Measurements from ENCODE around the gene SH3PXD2A.

The SH3PXD2A gene

DNA sequence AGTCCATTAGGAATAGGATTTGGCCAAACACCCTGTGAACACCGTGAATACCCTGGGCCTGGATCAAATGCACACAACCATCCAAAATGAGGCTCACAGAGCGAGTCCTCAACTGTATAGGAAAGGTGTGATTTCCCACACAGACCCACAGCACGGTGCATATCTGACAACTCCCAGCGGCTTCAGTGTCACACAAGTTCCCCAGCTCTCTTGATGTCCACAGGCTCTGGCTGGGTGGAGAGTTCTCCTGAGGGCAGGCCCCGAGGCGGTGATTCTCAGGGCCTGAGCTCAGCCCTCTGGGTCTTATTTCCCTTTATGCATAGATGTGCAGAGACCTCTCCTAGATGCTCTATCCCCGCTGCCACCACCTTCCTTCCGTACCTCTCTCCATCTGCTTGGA lies 64.1 kb downstream of the SH3PXD2A start:
- Histone ChIP-seq H3K4me3 (ENCODE audit: control insufficient read depth in 1 of 7, extremely low read depth in 1 of 7, insufficient read depth in 4 of 7, low read depth in 2 of 7, low read length in 6 of 7) (no peak overlapping the region), H3K4me1 (ENCODE audit: control extremely low read depth in 1 of 4, control insufficient read depth in 4 of 4, insufficient read depth in 4 of 4, low read length in 3 of 4) (peaks cover 0 to 19% (median 6%) of the 10 kb centered on the region in 4 experiments), H3K27me3 (replicated peaks in 2 of 5; ENCODE audit: control insufficient read depth in 4 of 5, insufficient read depth in 5 of 5, low read length in 4 of 5) (no peaks in the 10 kb centered on the region), H3K36me3 (ENCODE audit: control insufficient read depth in 4 of 4, insufficient read depth in 4 of 4, low read length in 3 of 4) (no peaks in the 10 kb centered on the region), H3K27ac (ENCODE audit: insufficient read depth in 1 of 2, low read depth in 1 of 2, low read length in 2 of 2, poor library complexity in 1 of 2, severe bottlenecking in 2 of 2) (no peak overlapping the region), H3K9me3 (ENCODE audit: control extremely low read depth in 1 of 5, control insufficient read depth in 4 of 5, insufficient read depth in 2 of 5, low read depth in 1 of 5, low read length in 4 of 5) (no peaks in the 10 kb centered on the region)
- POLR2A ChIA-PET = no interaction called here
- DNase-seq = no peak
- WGBS (ENCODE audit: insufficient coverage) = 88% methylated on average over 8 of the region's 8 CpGs
- CTCF ChIA-PET = interaction anchor here (1.2 to 1.3 kb wide), 3 partner anchors 9 to 31 kb away, joined by 3 to 4 read pairs (median 3); no protein-coding TSS in a partner anchor

DNA sequence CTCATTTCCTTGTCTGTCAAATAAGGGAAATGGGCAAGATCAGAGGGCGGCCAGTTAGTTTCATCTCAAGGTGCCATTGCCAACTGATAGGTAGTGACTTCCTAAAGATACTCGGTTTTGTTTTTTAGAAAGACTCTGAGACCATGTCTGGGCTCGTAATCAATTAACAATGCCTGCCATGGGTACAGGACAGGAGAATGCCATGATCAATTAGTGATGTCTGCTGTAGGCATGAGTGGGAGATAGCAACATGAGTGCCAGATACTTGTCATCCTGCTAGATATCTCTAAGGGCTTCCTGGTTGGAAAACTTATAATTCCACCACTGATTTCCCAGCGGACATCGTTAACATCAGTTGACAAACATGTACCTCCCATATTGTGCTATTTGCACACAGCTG lies 64.8 kb downstream of the SH3PXD2A start:
- H3K9me3 ChIP-seq (ENCODE audit: control extremely low read depth in 1 of 5, control insufficient read depth in 4 of 5, insufficient read depth in 2 of 5, low read depth in 1 of 5, low read length in 4 of 5) = no peaks in the 10 kb centered on the region
- WGBS (ENCODE audit: insufficient coverage) = 100% methylated on average over 4 of the region's 5 CpGs
- H3K36me3 ChIP-seq (ENCODE audit: control insufficient read depth in 4 of 4, insufficient read depth in 4 of 4, low read length in 3 of 4) = no peaks in the 10 kb centered on the region
- H3K27me3 ChIP-seq (replicated peaks in 2 of 5; ENCODE audit: control insufficient read depth in 4 of 5, insufficient read depth in 5 of 5, low read length in 4 of 5) = no peaks in the 10 kb centered on the region
- no peak overlapping the region for H3K4me3 ChIP-seq (ENCODE audit: control insufficient read depth in 1 of 7, extremely low read depth in 1 of 7, insufficient read depth in 4 of 7, low read depth in 2 of 7, low read length in 6 of 7)
- no peak for DNase-seq
- ChIA-PET CTCF (interaction anchor here (1.2 kb wide), 2 partner anchors 9 to 10 kb away, joined by 3 to 4 read pairs; no protein-coding TSS in a partner anchor), POLR2A (no interaction called here)
- H3K27ac ChIP-seq (ENCODE audit: insufficient read depth in 1 of 2, low read depth in 1 of 2, low read length in 2 of 2, poor library complexity in 1 of 2, severe bottlenecking in 2 of 2) = no peak overlapping the region
- H3K4me1 ChIP-seq (ENCODE audit: control extremely low read depth in 1 of 4, control insufficient read depth in 4 of 4, insufficient read depth in 4 of 4, low read length in 3 of 4) = peaks cover 0 to 19% (median 6%) of the 10 kb centered on the region in 4 experiments

DNA sequence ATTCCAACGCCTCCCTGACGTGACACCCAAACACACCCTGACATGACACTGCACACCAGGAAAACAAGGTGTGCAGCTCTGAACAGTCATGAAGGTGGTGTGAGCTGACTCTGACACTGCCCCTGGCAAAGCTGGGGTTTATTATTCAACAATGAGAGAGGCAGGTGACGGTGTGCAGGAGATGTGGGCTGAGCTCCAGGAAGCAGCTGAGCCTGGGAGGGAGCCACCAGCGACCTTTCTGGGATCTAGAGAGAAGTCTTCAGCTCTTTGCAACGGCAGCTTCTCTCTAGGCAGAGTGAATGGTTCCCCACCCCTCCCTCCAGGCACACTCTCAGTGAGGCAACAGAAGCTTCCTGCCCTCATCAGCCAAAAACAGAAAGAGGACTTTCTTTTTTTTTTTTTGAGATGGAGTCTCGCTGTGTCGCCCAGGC lies 65.6 kb downstream of the SH3PXD2A start:
- ChIA-PET CTCF (interaction anchor here (0.8 to 1.7 kb wide), 2 partner anchors 39 to 64 kb away, joined by 3 to 9 read pairs; no protein-coding TSS in a partner anchor), POLR2A (no interaction called here)
- H3K9me3 ChIP-seq (ENCODE audit: control extremely low read depth in 1 of 5, control insufficient read depth in 4 of 5, insufficient read depth in 2 of 5, low read depth in 1 of 5, low read length in 4 of 5) = no peaks in the 10 kb centered on the region
- 7% methylated on average over 3 of the region's 7 CpGs for WGBS (ENCODE audit: insufficient coverage)
- H3K4me1 ChIP-seq (ENCODE audit: control extremely low read depth in 1 of 4, control insufficient read depth in 4 of 4, insufficient read depth in 4 of 4, low read length in 3 of 4) = peaks cover 0 to 27% (median 6%) of the 10 kb centered on the region in 4 experiments
- no peaks in the 10 kb centered on the region for H3K36me3 ChIP-seq (ENCODE audit: control insufficient read depth in 4 of 4, insufficient read depth in 4 of 4, low read length in 3 of 4)
- no peak overlapping the region for H3K4me3 ChIP-seq (ENCODE audit: control insufficient read depth in 1 of 7, extremely low read depth in 1 of 7, insufficient read depth in 4 of 7, low read depth in 2 of 7, low read length in 6 of 7)
- DNase-seq = peak in 2 of 3 donors; percentile 56 to 61
- H3K27ac ChIP-seq (ENCODE audit: insufficient read depth in 1 of 2, low read depth in 1 of 2, low read length in 2 of 2, poor library complexity in 1 of 2, severe bottlenecking in 2 of 2) = no peak overlapping the region
- H3K27me3 ChIP-seq (replicated peaks in 2 of 5; ENCODE audit: control insufficient read depth in 4 of 5, insufficient read depth in 5 of 5, low read length in 4 of 5) = no peaks in the 10 kb centered on the region

DNA sequence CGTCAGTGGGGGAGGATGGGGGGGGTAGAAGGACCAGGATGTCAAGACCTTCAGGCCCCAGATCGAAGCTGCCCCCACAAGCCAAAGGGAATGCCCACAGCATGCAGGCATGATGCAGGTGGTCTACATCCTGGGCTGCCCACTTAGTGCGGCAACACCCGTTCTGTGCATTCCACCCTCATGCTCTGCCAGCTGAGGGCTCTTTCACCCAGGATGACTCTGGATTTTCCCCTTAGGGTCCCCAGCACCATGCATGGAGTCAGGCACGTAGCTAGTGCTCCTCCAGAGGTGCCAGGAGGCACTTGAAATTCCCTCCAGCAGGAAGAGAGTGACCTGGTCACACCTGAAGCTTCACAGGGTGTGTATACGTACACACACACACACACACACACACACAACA lies 66.2 kb downstream of the SH3PXD2A start:
- H3K4me3 ChIP-seq (ENCODE audit: control insufficient read depth in 1 of 7, extremely low read depth in 1 of 7, insufficient read depth in 4 of 7, low read depth in 2 of 7, low read length in 6 of 7) = no peak overlapping the region
- peaks cover 0 to 33% (median 6%) of the 10 kb centered on the region in 4 experiments for H3K4me1 ChIP-seq (ENCODE audit: control extremely low read depth in 1 of 4, control insufficient read depth in 4 of 4, insufficient read depth in 4 of 4, low read length in 3 of 4)
- no peaks in the 10 kb centered on the region for H3K27me3 ChIP-seq (replicated peaks in 2 of 5; ENCODE audit: control insufficient read depth in 4 of 5, insufficient read depth in 5 of 5, low read length in 4 of 5)
- ChIA-PET CTCF (interaction anchor here (1.4 to 1.7 kb wide), 3 partner anchors 12 to 77 kb away, joined by 3 to 9 read pairs (median 8); no protein-coding TSS in a partner anchor), POLR2A (no interaction called here)
- H3K36me3 ChIP-seq (ENCODE audit: control insufficient read depth in 4 of 4, insufficient read depth in 4 of 4, low read length in 3 of 4) = no peaks in the 10 kb centered on the region
- H3K9me3 ChIP-seq (ENCODE audit: control extremely low read depth in 1 of 5, control insufficient read depth in 4 of 5, insufficient read depth in 2 of 5, low read depth in 1 of 5, low read length in 4 of 5) = no peaks in the 10 kb centered on the region
- H3K27ac ChIP-seq (ENCODE audit: insufficient read depth in 1 of 2, low read depth in 1 of 2, low read length in 2 of 2, poor library complexity in 1 of 2, severe bottlenecking in 2 of 2) = no peak overlapping the region
- no peak for DNase-seq
- WGBS (ENCODE audit: insufficient coverage) = 97% methylated on average over 5 of the region's 6 CpGs

DNA sequence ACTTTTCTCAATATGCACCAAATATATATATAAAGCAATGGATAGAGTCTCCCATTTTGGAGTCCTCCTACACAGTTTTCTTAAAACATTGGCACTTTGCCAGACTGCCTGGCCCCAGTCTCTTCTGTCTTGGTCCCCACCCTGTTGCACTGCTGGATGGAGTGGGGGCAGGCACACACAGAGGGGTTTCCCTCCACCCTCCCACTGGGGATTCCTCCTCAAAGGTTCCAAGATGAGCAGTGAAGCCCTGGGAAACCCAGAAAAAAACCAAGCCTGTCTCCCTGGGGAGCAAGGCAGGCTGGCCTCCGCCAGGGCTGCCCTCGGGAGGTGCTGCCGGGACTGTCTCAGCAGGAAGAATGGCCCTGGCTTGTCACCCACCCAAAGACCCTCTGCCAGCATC lies 68.0 kb downstream of the SH3PXD2A start:
- CTCF ChIA-PET = no interaction called here
- POLR2A ChIA-PET = no interaction called here
- Histone ChIP-seq H3K27me3 (replicated peaks in 2 of 5; ENCODE audit: control insufficient read depth in 4 of 5, insufficient read depth in 5 of 5, low read length in 4 of 5) (no peaks in the 10 kb centered on the region), H3K36me3 (ENCODE audit: control insufficient read depth in 4 of 4, insufficient read depth in 4 of 4, low read length in 3 of 4) (no peaks in the 10 kb centered on the region), H3K4me3 (ENCODE audit: control insufficient read depth in 1 of 7, extremely low read depth in 1 of 7, insufficient read depth in 4 of 7, low read depth in 2 of 7, low read length in 6 of 7) (no peak overlapping the region), H3K27ac (ENCODE audit: insufficient read depth in 1 of 2, low read depth in 1 of 2, low read length in 2 of 2, poor library complexity in 1 of 2, severe bottlenecking in 2 of 2) (no peak overlapping the region), H3K4me1 (ENCODE audit: control extremely low read depth in 1 of 4, control insufficient read depth in 4 of 4, insufficient read depth in 4 of 4, low read length in 3 of 4) (peaks cover 0 to 33% (median 6%) of the 10 kb centered on the region in 4 experiments), H3K9me3 (ENCODE audit: control extremely low read depth in 1 of 5, control insufficient read depth in 4 of 5, insufficient read depth in 2 of 5, low read depth in 1 of 5, low read length in 4 of 5) (no peaks in the 10 kb centered on the region)
- DNase-seq = no peak
- 97% methylated on average over 3 of the region's 3 CpGs for WGBS (ENCODE audit: insufficient coverage)

DNA sequence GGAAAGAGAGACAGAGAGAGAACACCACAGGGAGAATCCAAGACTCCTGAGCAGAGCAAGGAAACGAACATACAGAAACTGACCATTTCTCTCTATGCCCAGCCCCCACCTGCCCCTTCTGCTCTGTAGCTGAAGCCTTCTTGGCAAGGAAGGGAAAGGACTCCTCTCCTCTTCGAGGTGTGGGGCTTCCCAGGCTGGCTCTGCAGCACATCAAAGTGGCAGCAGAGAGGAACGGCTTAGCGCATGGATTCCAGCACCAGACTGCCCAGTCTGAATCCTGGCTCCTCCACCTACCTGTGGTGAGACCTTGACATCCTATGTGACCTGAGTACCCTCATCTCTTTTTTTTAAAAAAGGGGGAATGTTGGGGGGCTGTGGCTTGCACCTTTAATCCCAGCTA lies 69.4 kb downstream of the SH3PXD2A start:
- H3K27me3 ChIP-seq (replicated peaks in 2 of 5; ENCODE audit: control insufficient read depth in 4 of 5, insufficient read depth in 5 of 5, low read length in 4 of 5) = no peaks in the 10 kb centered on the region
- H3K27ac ChIP-seq (ENCODE audit: insufficient read depth in 1 of 2, low read depth in 1 of 2, low read length in 2 of 2, poor library complexity in 1 of 2, severe bottlenecking in 2 of 2) = no peak overlapping the region
- H3K36me3 ChIP-seq (ENCODE audit: control insufficient read depth in 4 of 4, insufficient read depth in 4 of 4, low read length in 3 of 4) = no peaks in the 10 kb centered on the region
- DNase-seq = no peak
- ChIA-PET POLR2A (no interaction called here), CTCF (interaction anchor here (0.9 to 2.5 kb wide), 2 partner anchors 12 to 15 kb away, joined by 3 to 7 read pairs; no protein-coding TSS in a partner anchor)
- H3K4me3 ChIP-seq (ENCODE audit: control insufficient read depth in 1 of 7, extremely low read depth in 1 of 7, insufficient read depth in 4 of 7, low read depth in 2 of 7, low read length in 6 of 7) = no peak overlapping the region
- peaks cover 0 to 33% (median 6%) of the 10 kb centered on the region in 4 experiments for H3K4me1 ChIP-seq (ENCODE audit: control extremely low read depth in 1 of 4, control insufficient read depth in 4 of 4, insufficient read depth in 4 of 4, low read length in 3 of 4)
- WGBS (ENCODE audit: insufficient coverage) = 95% methylated on average over 3 of the region's 4 CpGs
- no peaks in the 10 kb centered on the region for H3K9me3 ChIP-seq (ENCODE audit: control extremely low read depth in 1 of 5, control insufficient read depth in 4 of 5, insufficient read depth in 2 of 5, low read depth in 1 of 5, low read length in 4 of 5)

DNA sequence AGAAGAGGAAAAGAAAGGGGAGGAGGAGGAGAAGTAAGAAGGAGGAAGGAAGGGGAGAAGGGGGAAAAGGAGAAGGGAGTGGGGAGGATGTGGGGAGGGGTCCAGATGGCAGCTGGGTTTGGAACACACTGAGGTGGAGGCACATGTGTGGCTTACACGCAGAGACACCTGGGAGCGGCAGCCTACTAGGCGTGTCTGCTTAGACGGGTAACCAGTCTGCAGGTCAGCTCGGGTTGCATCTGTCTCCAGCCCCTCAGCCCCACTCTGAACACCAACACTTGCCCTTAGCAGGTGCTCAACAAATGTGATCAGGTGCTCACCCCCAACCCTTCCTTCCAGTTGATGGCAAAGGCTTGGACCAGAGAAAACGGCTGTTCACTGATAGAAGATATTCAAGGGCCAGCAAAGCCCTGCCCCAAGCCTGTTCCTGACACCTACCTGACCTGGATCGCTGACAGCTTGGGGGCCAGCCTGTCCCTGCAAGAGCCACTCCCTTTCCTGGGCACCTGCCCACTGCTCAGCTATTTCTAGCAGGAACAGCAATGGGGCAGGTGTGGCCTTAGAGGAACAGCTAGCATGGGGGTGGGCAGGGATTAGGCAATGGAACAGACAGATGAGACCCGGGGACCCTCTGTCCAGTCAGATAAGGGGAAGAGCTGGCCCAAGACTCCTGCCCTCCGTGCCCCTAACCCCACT lies 70.5 kb downstream of the SH3PXD2A start:
- H3K4me3 ChIP-seq (ENCODE audit: control insufficient read depth in 1 of 7, extremely low read depth in 1 of 7, insufficient read depth in 4 of 7, low read depth in 2 of 7, low read length in 6 of 7) = no peak overlapping the region
- no peaks in the 10 kb centered on the region for H3K9me3 ChIP-seq (ENCODE audit: control extremely low read depth in 1 of 5, control insufficient read depth in 4 of 5, insufficient read depth in 2 of 5, low read depth in 1 of 5, low read length in 4 of 5)
- peaks cover 0 to 7% (median 0%) of the 10 kb centered on the region in 5 experiments for H3K27me3 ChIP-seq (replicated peaks in 2 of 5; ENCODE audit: control insufficient read depth in 4 of 5, insufficient read depth in 5 of 5, low read length in 4 of 5)
- no peak overlapping the region for H3K27ac ChIP-seq (ENCODE audit: insufficient read depth in 1 of 2, low read depth in 1 of 2, low read length in 2 of 2, poor library complexity in 1 of 2, severe bottlenecking in 2 of 2)
- POLR2A ChIA-PET = no interaction called here
- H3K4me1 ChIP-seq (ENCODE audit: control extremely low read depth in 1 of 4, control insufficient read depth in 4 of 4, insufficient read depth in 4 of 4, low read length in 3 of 4) = peaks cover 0 to 35% (median 5%) of the 10 kb centered on the region in 4 experiments
- DNase-seq = no peak
- H3K36me3 ChIP-seq (ENCODE audit: control insufficient read depth in 4 of 4, insufficient read depth in 4 of 4, low read length in 3 of 4) = no peaks in the 10 kb centered on the region
- 93% methylated on average over 8 of the region's 9 CpGs for WGBS (ENCODE audit: insufficient coverage)
- CTCF ChIA-PET = interaction anchor here (0.5 to 2.5 kb wide), 2 partner anchors 11 to 105 kb away, joined by 3 to 7 read pairs; no protein-coding TSS in a partner anchor

Data from common myeloid progenitor, CD34-positive (primary cell).